Measurements from ENCODE around the gene ERC2.
A peak's percentile ranks its signal among the peaks of the same experiment; 100 is the strongest.

The ERC2 gene

DNA sequence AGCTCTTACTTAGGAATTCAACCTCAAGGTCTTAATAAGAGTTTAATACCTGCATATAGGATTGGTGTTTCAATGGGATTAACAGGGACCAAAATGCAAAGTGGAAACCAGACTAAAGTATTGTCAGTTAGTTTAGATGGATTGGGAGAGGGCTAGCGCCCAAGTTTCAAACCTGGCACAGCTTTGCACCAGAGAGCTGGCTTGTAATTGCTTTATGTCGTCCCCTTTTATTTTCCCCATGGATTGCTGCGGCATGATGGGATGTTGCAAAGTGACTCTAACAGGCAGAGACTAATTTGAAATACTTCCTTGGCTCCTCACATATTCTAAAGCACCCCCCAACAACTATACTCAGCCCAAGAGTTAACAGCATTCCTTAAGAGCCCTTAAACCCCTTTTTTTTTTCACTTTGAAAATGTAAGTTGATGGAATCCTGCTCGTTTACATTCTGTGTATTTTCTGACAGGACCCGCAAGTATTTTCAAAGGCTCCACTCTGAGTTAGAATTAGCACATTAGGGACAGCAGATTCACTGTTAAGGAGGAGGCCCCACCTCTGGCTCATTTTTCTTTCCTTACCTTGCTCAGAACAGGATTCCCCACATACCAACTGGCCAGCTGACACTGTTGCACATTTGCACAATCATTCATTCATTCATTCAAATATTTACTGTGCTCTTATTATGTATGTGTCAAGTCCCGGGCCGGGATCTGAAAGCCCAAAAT is 214.2 kb downstream of the ERC2 start:
- DNase-seq (ENCODE audit: low read depth), result no peak

GRCh38 chr3:56251343-56251945 is 216.8 kb downstream of the ERC2 start:
- peak; percentile 44 for DNase-seq (ENCODE audit: low read depth)

DNA sequence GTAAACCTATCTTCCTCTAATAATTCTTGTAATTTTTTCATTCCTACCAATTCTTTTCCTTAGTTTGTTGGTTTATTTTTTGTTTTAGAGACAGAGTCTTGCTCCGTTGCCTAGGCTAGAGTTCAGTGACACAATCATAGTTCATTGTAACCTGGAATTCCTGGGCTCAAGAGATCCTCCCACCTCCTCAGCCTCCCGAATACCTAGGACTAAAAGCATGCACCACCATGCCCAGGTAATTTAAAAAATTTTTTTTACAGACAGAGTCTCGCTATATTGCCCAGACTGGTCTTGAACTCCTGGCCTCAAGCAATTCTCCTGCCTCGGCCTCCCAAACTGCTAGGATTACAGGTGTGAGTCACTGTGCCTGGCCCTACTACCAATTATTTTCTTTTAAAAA is 220.2 kb downstream of the ERC2 start:
- no peak for DNase-seq (ENCODE audit: low read depth)

GRCh38 chr3:56238299-56238698 is 230.0 kb downstream of the ERC2 start:
- no peak for DNase-seq (ENCODE audit: low read depth)

DNA sequence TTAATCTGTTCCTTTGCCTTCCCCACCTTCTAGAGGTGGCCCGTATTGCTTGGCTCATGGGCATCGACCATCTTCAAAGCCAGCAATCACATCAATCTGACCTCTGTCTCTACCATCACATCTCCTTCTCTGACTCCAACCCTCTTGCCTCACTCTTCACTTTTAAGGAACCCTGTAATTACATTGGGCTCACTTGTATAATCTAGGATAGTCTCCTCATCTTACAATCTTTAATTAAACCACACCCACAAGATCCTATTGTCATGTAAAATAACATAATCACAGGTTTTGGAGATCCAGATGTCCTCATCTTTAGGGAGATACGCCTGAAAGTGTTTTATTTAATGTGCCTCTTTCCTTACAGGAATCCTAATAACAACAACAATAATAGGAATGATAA is 234.5 kb downstream of the ERC2 start:
- no peak for DNase-seq (ENCODE audit: low read depth)

DNA sequence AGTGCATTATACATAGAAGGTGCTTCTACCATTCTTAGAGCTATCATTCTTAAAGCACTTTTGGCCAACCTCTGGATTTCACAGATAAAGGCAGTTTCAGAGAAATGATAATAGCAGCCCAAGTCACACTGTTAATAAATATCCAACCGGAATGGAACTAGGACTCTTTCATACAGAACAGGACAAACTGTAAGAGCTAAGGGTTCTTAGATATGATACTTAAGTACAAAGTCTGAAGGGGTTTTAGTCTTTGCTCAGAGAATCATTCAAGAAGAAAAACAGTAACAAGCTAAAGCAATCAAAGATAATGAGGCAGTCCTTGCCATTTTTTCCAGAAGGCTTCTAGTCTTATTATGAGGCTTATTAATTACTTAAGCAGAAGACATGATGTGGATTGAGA is 239.0 kb downstream of the ERC2 start:
- no peak for DNase-seq (ENCODE audit: low read depth)

- DNase-seq (ENCODE audit: low read depth), result no peak
Observed at GRCh38 chr3:56222866-56223265, 245.4 kb downstream of the ERC2 start.

DNA sequence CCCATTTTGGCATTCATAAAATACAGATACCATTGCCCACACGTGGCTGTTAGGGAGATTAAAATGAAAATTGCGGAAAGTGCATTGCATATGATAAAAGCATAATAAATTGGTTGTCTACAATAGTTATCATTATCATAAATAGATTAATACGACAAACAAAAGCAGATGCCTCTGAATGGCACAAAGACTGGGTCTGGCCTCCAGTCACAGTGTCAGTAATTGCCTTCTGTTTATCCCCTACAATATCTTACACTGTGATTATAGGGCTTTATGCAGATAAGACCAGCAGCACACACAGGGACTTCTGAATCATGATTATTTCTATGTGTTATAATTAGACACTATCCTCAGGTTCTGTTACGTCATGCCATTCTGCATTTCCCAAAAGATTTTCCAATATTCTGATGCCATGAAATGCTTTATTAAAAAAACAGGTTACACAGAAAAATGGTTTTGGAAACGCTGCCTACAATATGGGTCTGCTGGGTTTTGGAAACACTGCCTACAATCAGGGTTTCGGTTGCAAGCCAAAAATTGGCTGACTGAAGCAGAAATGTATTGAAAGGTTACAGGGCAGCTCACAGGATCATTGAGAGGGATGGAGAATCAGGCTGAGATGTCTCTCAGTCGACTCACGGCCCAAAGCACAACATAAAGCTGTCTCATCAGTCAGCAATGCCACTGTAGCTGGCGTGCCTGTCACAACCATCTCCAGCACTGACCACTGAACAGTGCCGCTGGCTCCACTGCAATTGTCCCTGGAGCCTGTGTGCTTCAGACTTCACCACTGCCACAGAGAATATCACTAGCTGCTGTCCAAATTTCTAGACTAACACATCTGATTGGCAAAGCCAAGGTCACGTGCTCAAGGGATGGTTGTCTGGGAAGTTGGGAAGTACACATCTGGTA is 248.1 kb downstream of the ERC2 start:
- DNase-seq (ENCODE audit: low read depth), result no peak

- DNase-seq (ENCODE audit: low read depth), result no peak
Observed at GRCh38 chr3:56209982-56210751, 258.1 kb downstream of the ERC2 start.

GRCh38 chr3:56207922-56208321 is 260.3 kb downstream of the ERC2 start:
- no peak for DNase-seq (ENCODE audit: low read depth)

DNA sequence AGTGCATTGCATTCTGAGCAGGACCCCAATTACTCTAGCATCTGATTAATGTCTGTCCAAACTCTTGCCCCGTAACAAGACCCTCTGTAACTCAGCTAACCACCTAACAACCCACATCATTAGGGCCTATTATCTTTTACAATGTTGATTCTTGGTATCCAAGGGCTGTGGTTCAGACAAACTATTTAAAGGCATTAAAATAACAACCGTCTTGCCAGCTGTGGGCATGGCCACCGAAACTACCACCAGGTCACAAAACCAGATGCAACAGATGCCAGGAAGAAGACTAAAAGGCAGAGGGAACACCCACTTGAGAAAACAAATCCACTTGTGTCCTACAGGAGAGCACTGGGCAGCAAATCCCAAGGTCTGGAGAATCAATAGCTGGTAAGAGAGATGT is 262.9 kb downstream of the ERC2 start:
- no peak for DNase-seq (ENCODE audit: low read depth)

- DNase-seq (ENCODE audit: low read depth), result no peak
Observed at GRCh38 chr3:56202997-56203396, 265.3 kb downstream of the ERC2 start.

GRCh38 chr3:56201407-56201806 is 266.9 kb downstream of the ERC2 start:
- no peak for DNase-seq (ENCODE audit: low read depth)

DNA sequence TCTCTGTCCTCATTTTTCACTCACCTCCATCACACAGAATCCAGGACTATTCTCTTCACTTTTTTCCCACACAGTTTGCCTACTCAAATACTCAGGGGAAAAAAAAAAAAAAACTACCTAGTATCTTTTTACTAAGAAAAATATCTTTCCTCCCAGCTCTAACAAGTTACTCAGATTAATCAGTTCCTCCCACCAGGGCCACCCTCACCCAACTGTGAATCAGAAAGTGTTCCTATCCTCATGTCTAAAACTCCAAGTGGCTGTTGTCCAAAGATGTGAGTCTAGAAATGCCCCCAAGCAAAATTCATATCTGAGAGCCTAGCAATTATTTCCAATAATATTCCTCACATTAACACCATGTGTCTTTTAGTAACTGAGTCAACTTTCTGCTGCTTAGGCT is 268.0 kb downstream of the ERC2 start:
- no peak for DNase-seq (ENCODE audit: low read depth)

DNA sequence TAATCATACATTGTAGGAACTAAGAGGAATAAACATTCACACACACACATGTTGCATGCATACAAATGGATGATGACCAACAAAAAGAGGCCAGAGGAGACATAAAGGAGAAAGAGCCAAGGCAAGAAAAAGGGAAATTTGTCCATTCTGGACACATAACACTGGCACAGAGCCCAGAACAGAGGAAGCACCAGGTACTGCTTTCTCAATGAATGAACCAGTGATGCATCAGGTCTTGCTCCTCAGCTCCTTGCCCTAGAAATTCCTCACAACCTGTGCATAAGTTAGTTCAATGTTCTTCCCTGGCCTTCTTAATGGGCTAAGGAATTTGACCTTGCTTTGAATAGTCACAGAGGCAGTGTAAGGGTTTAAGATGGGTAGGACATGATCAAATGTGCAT is 270.3 kb downstream of the ERC2 start:
- no peak for DNase-seq (ENCODE audit: low read depth)

GRCh38 chr3:56197259-56197965 is 270.9 kb downstream of the ERC2 start:
- peak; percentile 9 for DNase-seq (ENCODE audit: low read depth)

DNA sequence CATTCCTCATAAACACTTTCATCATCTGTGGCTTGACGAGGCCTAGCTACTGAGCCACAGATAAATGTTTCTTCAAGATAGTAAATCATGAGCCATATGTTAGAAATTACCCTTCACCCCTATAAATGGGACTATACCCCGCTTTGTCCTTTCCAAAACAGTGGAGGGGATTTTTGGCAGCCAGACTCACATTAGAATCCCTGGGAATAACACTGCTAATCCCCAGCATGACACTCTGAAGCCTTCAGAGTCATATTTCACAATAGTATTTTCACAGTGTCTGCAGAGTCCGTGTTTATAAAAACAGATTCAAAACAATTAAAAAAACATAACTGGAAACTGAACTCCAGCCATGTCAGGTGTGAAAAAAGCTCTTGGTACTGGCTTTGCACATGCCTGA is 271.6 kb downstream of the ERC2 start:
- no peak for DNase-seq (ENCODE audit: low read depth)

- DNase-seq (ENCODE audit: low read depth), result no peak
Observed at GRCh38 chr3:56193519-56193918, 274.7 kb downstream of the ERC2 start.

GRCh38 chr3:56192001-56192400 is 276.3 kb downstream of the ERC2 start:
- DNase-seq (ENCODE audit: low read depth), result no peak

GRCh38 chr3:56190771-56191305 is 277.4 kb downstream of the ERC2 start:
- DNase-seq (ENCODE audit: low read depth), result no peak

- no peak for DNase-seq (ENCODE audit: low read depth)
Observed at GRCh38 chr3:56190130-56190529, 278.1 kb downstream of the ERC2 start.
